RWPE1 (cell line): ENCODE data around the gene GPRC5B.

Source experiments
- CTCF ChIA-PET: fragments of 350-600 bp; sonication (Branson Sonifier 250); formaldehyde crosslinking; extraction: SDS; loops from one replicate; lab custom pipeline; 2021; lab: Yijun Ruan, JAX
- POLR2A ChIA-PET: fragments of 400-600 bp; formaldehyde crosslinking; extraction: SDS; loops from one replicate; lab custom pipeline; 2020; ENCODE audit warnings: antibody characterized with exemption; ENCODE audit not compliant: low non-redundant PET; lab: Yijun Ruan, JAX
- DNase-seq: peaks from one replicate; pipeline ENCODE4 v3.0.0; 2012; ENCODE audit warnings: low spot score
- H3K27ac ChIP-seq: fragments of 450-650 bp; 2 replicates; pipeline ENCODE4 v1.5.1; 2017
- CTCF ChIP-seq: fragments of 450-650 bp; conservative IDR thresholded peaks from 2 replicates; pipeline ENCODE4 v1.5.1; 2017; ENCODE audit warnings: low read depth, mild to moderate bottlenecking

The GPRC5B gene

GRCh38 chr16:19898924-19899604 lies 14.4 kb upstream of the GPRC5B start:
- peak; percentile 85 for TF ChIP-seq CTCF
- ChIA-PET CTCF (interaction anchor here (0.5 to 4.0 kb wide), 11 partner anchors 8 to 753 kb away, joined by 3 to 34 read pairs (median 4); no protein-coding TSS in a partner anchor), POLR2A (no interaction called here)
- peak; percentile 59 for DNase-seq
- H3K27ac ChIP-seq = no peak overlapping the region

- DNase-seq = no peak
- ChIA-PET CTCF (interaction anchor here (0.7 to 4.0 kb wide), 3 partner anchors 9 to 486 kb away, joined by 3 to 34 read pairs (median 5); no protein-coding TSS in a partner anchor), POLR2A (no interaction called here)
- no peak for TF ChIP-seq CTCF
- H3K27ac ChIP-seq = no peak overlapping the region
Observed at GRCh38 chr16:19898166-19898565, 13.5 kb upstream of the GPRC5B start.

- H3K27ac ChIP-seq = no peak overlapping the region
- ChIA-PET CTCF (interaction anchor here (0.7 to 1.3 kb wide), 3 partner anchors 10 to 11 kb away, joined by 3 to 5 read pairs (median 4); no protein-coding TSS in a partner anchor), POLR2A (no interaction called here)
- TF ChIP-seq CTCF = no peak
- DNase-seq = no peak
Observed at GRCh38 chr16:19896951-19897350, 12.3 kb upstream of the GPRC5B start.

- DNase-seq = no peak
- H3K27ac ChIP-seq = no peak overlapping the region
- ChIA-PET POLR2A (no interaction called here), CTCF (interaction anchor here (1.5 kb wide), 1 partner anchor 293 kb away, joined by 4 read pairs; no protein-coding TSS in a partner anchor)
- no peak for TF ChIP-seq CTCF
Observed at GRCh38 chr16:19894586-19894985, 9.9 kb upstream of the GPRC5B start.

GRCh38 chr16:19892902-19893301 lies 8.3 kb upstream of the GPRC5B start:
- ChIA-PET CTCF (no interaction called here), POLR2A (no interaction called here)
- H3K27ac ChIP-seq = no peak overlapping the region
- TF ChIP-seq CTCF = no peak
- DNase-seq = no peak

GRCh38 chr16:19890901-19891300 lies 6.3 kb upstream of the GPRC5B start:
- DNase-seq = no peak
- TF ChIP-seq CTCF = no peak
- H3K27ac ChIP-seq = no peak overlapping the region
- POLR2A ChIA-PET = no interaction called here
- CTCF ChIA-PET = interaction anchor here (1.0 to 1.4 kb wide), 3 partner anchors 8 to 409 kb away, joined by 3 to 6 read pairs (median 4); no protein-coding TSS in a partner anchor
